Erythroblast (primary cell): ENCODE measurements around the gene TMTC3.
"Not testable (repeated sequence)": the region's sequence is repeated elsewhere in the genome, so short reads cannot be mapped to it uniquely, and the experiment has no call there.

ENCODE experiments used
- DNase-seq, 2 experiments: peaks; one replicate each; lab custom pipeline; 2025; lab: John Stamatoyannopoulos, UW
- GATA1 ChIP-seq: IDR thresholded peaks from 2 replicates; pipeline ENCODE4 v1.6.1; 2011; ENCODE audit warnings: low read depth, mild to moderate bottlenecking, control low read depth, low read length, moderate library complexity
- POLR2A ChIP-seq: IDR thresholded peaks from 2 replicates; pipeline ENCODE4 v1.6.1; 2011; ENCODE audit warnings: mild to moderate bottlenecking, low read length

TMTC3 gene

DNA sequence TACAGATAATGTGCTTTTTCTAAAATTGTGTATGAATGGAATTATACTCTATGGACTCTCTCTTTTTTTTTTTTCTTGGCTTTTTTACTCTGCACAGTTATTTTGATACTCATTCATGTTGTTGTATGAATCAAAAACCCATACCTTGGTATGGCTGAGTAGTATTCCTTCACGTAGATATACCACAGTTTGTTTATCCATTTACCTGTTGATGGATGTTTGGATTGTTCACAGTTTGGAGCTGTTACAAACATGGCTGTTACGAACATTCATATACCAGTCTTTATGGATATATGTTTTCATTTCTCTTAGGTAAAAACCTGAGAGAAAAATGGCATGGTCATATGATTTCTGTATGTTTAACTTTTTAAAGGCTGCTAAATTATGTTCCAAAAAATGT, 43.2 kb downstream of the TMTC3 start:
- no peak for DNase-seq
- TF ChIP-seq POLR2A (no peak), GATA1 (no peak)

GRCh38 chr12:88185988-88186387, 43.9 kb downstream of the TMTC3 start:
- no peak for TF ChIP-seq POLR2A
- no peak for TF ChIP-seq GATA1
- no peak for DNase-seq

DNA sequence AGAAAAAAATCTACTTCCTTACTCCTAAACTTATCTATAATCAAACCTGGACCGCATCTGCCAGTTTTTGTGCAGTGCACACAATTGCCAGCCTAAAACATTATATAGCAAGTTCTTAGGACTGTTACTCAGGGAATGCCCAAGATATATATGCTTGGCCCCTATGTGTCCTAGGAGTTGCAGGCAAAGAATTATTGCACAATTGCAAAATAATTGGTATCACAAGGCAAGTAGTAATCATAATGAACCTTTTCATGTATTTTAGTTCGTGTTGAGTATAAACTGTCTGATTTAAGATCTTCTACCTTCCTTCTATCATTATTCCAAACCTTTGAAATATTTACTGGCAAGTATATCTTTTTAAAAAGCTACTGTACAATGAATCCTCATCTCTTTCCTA, 45.5 kb downstream of the TMTC3 start:
- no peak for TF ChIP-seq POLR2A
- no peak for DNase-seq

DNA sequence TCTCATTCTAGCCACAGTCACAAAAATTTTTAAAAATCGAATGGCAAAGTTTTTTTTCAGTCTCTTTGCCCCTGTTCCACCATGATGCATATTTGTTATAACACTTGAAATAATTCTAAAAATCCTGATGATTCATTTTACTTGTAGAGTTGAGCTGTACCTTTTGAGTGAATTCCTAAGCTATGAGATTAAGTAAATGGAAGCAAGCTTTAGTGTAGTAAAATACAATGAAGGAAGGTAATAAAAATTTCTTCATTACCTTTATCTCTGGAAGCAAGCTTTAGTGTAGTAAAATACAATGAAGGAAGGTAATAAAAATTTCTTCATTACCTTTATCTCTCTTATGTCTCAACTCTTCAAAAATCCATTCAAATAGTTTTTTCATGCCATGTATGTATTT, 46.1 kb downstream of the TMTC3 start:
- no peak for TF ChIP-seq GATA1
- no peak for TF ChIP-seq POLR2A
- DNase-seq: no peak

- DNase-seq: no peak
- TF ChIP-seq POLR2A: no peak
- no peak for TF ChIP-seq GATA1
Measured at GRCh38 chr12:88192426-88192825, 50.3 kb downstream of the TMTC3 start.

GRCh38 chr12:88194868-88195267, 52.8 kb downstream of the TMTC3 start:
- DNase-seq: no peak
- no peak for TF ChIP-seq POLR2A
- TF ChIP-seq GATA1: no peak

DNA sequence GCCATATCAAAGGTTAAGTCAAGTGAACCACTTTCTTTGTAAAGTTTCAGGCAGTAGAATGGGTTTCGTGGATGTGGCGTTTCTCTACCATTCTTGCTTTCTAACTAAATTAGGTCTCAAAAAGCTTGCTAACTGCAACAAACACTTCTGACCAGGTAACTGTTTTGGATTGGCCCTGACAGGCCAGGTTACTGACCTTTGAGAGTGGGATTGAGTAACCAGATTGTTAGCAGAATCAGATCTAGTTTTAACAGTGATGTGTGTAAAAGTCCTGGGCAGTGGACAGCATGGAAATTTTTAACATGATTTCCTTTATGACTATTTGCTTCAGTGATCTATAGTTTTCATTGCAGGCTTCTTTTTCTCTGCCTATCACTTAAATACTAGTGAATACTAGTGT, 57.9 kb downstream of the TMTC3 start:
- no peak for DNase-seq
- TF ChIP-seq GATA1 (no peak), POLR2A (no peak)

- DNase-seq: no peak
Measured at GRCh38 chr12:88202500-88202899, 60.4 kb downstream of the TMTC3 start.

GRCh38 chr12:88206601-88207000, 64.5 kb downstream of the TMTC3 start:
- no peak for DNase-seq
- no peak for TF ChIP-seq POLR2A
- no peak for TF ChIP-seq GATA1

More at GRCh38 chr12:88202500-88202899, 60.4 kb downstream of the TMTC3 start:
- TF ChIP-seq GATA1: no peak
- TF ChIP-seq POLR2A: no peak

GRCh38 chr12:88207921-88208620, 66.0 kb downstream of the TMTC3 start:
- DNase-seq: no peak
- TF ChIP-seq POLR2A: no peak
- no peak for TF ChIP-seq GATA1

- TF ChIP-seq POLR2A (no peak), GATA1 (no peak)
- no peak for DNase-seq
Measured at GRCh38 chr12:88208661-88209060, 66.6 kb downstream of the TMTC3 start.

GRCh38 chr12:88210311-88210710, 68.2 kb downstream of the TMTC3 start:
- DNase-seq: not testable (repeated sequence)

DNA sequence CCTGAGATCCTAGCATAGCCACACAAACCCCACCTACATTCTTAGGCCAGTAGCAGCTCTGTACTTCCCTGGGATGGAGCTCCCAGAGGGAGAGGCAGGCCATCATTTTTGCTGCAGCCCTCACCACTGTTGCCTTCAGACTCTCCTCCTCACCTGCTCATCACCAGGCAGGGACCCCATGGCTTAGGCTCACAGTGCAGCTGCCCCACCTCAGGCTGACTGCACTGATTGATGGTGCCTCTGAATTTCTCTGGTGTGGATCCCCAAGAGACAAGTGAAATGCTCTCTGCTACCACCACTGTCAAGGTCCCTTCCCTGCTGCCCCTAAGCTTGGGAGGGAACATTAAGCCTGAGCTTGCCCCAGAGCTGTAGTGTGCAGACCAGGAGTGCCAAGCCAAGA, 76.2 kb downstream of the TMTC3 start:
- TF ChIP-seq POLR2A: no peak
- TF ChIP-seq GATA1: no peak
- DNase-seq: no peak

DNA sequence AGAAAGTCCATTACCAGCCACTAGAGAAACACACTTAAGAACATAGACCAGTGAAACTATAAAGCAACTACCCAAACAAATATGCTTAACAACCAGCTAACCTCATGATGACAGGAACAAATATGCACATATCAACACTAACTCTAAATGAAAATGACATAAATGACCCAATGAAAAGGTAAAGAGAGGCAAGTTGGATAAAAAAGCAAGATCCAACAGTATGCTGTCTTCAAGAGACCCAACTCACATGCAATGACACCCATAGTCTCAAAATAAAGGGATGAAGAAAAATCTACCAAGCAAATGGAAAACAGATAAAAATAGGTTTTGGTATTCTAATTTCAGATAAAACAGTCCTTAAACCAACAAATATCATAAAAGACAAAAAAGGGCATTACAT, 77.8 kb downstream of the TMTC3 start:
- no peak for DNase-seq
- TF ChIP-seq GATA1 (no peak), POLR2A (no peak)

GRCh38 chr12:88223519-88223918, 81.4 kb downstream of the TMTC3 start:
- TF ChIP-seq POLR2A (no peak), GATA1 (no peak)
- DNase-seq: no peak

DNA sequence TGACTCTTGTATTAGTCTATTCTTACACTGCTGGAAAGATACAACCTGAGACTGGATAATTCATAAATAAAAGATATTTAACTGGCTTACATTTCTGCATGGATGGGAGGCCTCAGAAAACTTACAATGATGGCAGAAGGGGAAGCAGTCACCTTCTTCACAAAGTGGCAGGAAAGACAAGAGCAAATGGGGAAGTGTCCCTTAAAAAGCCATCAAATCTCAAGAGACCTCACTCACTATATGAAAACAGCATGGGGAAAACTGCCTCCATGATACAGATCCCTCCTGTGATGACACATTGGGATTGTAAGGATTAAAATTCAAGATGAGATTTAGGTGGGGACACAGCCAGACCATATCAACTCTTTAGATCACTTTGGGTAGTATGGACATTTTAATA, 83.7 kb downstream of the TMTC3 start:
- DNase-seq: no peak
- TF ChIP-seq POLR2A: no peak
- TF ChIP-seq GATA1: no peak
